Activated T-cell treated with anti-CD3 and anti-CD28 coated beads for 1 hour (primary cell): ENCODE data around the gene PTPRT.

ENCODE experiments used
- DNase-seq: peaks from one replicate; pipeline ENCODE4 v3.0.0-alpha.2; 2020; ENCODE audit warnings: low read depth

The PTPRT gene

DNA sequence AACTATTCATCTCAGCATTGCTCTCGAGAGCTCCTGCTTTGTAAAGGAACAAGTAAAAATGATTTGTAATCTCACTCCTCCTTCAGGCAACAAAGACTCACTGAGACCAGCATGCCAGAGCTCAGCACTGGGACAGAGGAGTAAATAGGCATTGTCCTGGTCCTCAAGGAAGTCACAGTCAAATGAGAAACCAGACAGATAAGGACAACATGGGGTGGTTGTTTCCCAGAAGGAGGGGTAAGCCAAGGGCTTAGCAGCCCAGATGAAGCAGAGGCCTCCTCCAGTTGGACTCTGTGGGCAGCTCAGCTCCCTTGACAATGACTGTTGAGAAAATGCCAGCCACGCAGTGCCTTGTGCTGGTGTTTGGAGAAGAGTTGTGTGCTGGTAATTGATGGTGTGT, 1145.8 kb downstream of the PTPRT start:
- DNase-seq: no peak

DNA sequence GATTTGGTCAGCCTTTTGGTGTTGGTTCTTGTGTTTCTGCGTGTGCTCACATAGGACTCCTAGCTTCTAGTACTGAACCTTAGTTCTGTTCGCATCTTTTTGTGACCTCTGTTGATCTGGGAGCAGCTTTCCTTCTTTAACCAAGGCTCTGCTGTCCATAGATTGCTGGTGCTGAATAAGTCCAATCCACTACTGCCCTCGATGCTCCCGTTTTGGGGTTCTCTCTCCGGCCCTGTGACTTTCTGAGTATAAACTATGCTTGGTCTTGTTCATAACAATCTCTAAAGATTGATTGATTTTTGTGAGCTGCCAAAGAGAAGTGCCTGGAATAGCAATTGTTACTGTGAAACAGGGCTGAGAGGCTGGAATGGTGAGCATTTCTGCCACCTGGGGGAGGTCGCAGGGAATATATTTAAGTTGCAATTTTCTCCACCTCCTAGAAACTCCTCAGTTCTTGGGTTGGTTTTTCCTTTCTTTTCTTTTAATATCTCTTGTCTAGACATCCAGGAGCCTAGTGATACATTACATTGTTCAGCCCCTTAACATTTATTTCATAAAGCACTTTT, 1148.6 kb downstream of the PTPRT start:
- no peak for DNase-seq

DNA sequence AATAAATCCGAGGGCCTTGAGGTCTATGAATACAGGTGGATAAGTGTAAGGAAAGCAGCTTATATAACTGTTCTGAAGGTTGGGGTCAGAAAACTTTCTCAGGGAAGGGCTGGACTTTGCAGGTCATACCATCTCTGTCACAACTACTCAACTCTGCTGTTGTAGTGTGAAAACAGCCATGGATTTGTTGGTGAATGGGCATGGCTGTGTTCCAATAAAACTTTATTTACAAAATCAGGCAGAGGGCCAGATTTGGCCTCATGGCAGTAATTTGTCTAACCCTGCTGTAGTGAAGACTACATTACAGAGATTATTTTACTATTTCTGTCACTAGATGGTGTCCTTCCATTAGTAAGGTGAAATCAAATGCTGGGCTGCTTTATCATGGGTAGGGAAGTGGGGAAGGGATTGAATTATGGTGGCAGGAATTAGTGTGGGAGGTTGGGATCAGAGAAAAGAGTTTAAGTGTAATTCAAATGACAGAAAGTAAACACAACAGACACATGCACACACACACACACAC, 1161.9 kb downstream of the PTPRT start:
- no peak for DNase-seq

DNA sequence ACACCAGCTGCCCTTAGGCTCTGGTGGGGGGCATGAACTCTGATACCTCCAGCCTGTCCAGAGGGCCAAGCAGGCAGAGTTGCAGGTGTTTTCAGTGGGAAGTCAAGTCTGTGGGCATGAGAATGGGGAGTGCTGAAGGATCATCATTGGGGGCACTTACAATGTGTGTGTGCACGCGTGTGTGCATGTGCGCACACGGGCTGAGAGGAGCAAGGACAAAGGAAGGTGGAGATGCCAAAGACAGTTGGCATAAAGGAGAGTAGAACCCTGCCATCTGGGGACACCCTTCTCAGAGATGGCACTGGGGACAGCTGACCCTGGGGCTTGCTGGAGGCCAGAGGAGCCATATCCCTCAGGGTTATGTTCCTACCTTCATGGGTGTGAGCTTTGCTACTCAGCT, 1163.1 kb downstream of the PTPRT start:
- DNase-seq: no peak

DNA sequence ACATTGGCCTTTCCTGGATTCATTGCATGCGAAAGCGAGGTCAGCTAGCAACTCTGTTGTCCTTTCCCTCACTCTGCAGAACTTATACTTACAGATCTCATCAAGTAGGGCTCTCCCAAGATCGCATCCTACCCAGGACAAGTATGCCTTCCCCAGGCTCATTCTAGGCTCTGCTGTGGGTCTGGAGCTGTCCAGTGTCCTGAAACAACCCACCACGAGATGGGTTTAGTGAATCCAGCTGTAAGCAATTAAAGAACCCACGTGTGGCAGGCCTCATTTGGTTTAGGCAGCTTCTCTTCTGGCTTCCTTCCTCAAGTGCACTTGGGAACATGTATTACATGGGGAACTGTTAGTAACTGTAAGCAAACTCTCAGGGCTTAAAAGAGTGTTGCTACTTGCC, 1165.1 kb downstream of the PTPRT start:
- DNase-seq: no peak
